Spleen (tissue), 11 donors: ENCODE results near the gene FOLR1. TPM values are rescaled to one million over a fixed set of nuclear protein-coding genes. Genes with fewer than 3 reads are reported as not detected.

Experiments used
- DNase-seq: peaks from one replicate; pipeline ENCODE4 v3.0.0-alpha.2; 2020
- H3K27ac ChIP-seq, 8 donors: fragments of 200-600 bp; sonication (generic) in 7 of 8; 1 replicate in 4 of 8; 2 replicates in 4 of 8; pipeline versions ENCODE4 v1.5.0 to v1.8.0; 2016 to 2021; ENCODE audit warnings: inconsistent platforms in 4 of 8, mild to moderate bottlenecking in 4 of 8, moderate library complexity in 1 of 8
- H3K27me3 ChIP-seq, 7 donors: fragments of 200-600 bp; sonication (generic) in 6 of 7; replicated peaks in 1 of 7; 1 replicate in 4 of 7; 2 replicates in 3 of 7; pipeline versions ENCODE4 v1.5.0 to v1.8.0; 2016 to 2021; ENCODE audit warnings: inconsistent platforms in 3 of 7, mild to moderate bottlenecking in 1 of 7
- H3K36me3 ChIP-seq, 6 donors: fragments of 200-600 bp; sonication (generic) in 5 of 6; 1 replicate in 4 of 6; 2 replicates in 2 of 6; pipeline versions ENCODE4 v1.5.0 to v1.8.0; 2016 to 2021; ENCODE audit warnings: inconsistent platforms in 2 of 6
- H3K4me1 ChIP-seq, 6 donors: fragments of 200-600 bp; sonication (generic) in 5 of 6; 1 replicate in 3 of 6; 2 replicates in 3 of 6; pipeline versions ENCODE4 v1.5.0 to v1.8.0; 2016 to 2021; ENCODE audit warnings: inconsistent platforms in 3 of 6
- H3K4me3 ChIP-seq, 8 donors: fragments of 200-600 bp; sonication (generic) in 7 of 8; 1 replicate in 4 of 8; 2 replicates in 4 of 8; pipeline versions ENCODE4 v1.5.0 to v1.8.0; 2016 to 2021; ENCODE audit warnings: inconsistent platforms in 4 of 8, mild to moderate bottlenecking in 4 of 8, moderate library complexity in 2 of 8
- H3K9me3 ChIP-seq, 8 donors: fragments of 200-600 bp; sonication (generic) in 7 of 8; 1 replicate in 4 of 8; 2 replicates in 4 of 8; pipeline versions ENCODE4 v1.5.0 to v1.8.0; 2016 to 2021; ENCODE audit warnings: inconsistent platforms in 4 of 8
- CTCF ChIP-seq, 11 experiments: fragments of 200-600 bp in 7 of 11; fragments of 450-650 bp in 4 of 11; sonication (generic) in 4 of 11; IDR thresholded peaks in 8 of 11; conservative IDR thresholded peaks in 3 of 11; 1 replicate in 7 of 11; 2 replicates in 4 of 11; pipeline versions ENCODE4 v1.4.0 to v1.8.0; 2016 to 2021; ENCODE audit warnings: antibody characterized with exemption in 11 of 11, inconsistent platforms in 4 of 11, mild to moderate bottlenecking in 1 of 11
- POLR2A ChIP-seq, 3 donors: fragments of 450-650 bp; IDR thresholded peaks; one replicate each; pipeline ENCODE4 v1.5.1; 2017; ENCODE audit warnings: antibody characterized with exemption in 3 of 3, mild to moderate bottlenecking in 1 of 3
- POLR2AphosphoS5 ChIP-seq, 3 donors: sonication (generic); formaldehyde crosslinking; IDR thresholded peaks; one replicate each; pipeline ENCODE4 v1.5.1; 2017; ENCODE audit warnings: antibody characterized with exemption in 3 of 3
- WGBS, 5 donors: extraction: QIAGEN DNeasy Blood & Tissue Kit in 3 of 5; methylation state at CpG; one replicate each; pipeline versions ENCODE4 v1.1.5 to v1.1.7; 2013 to 2018; 5-methylcytosine and 5-hydroxymethylcytosine counted together
- intact Hi-C: fragments of 100-400 bp; cut with DNase I; formaldehyde crosslinking; loops from one replicate; pipeline ENCODE4 v1.15.0; 2023; ENCODE audit warnings: low total_unique reads
- polyA plus RNA-seq, 3 donors: library from polyadenylated mRNA; stranded (reverse); fragments of 200-250 nt; gene quantifications; one replicate each; pipeline ENCODE4 v1.2.1, GENCODE V29; 2013
- total RNA-seq, 7 donors: library from RNA; depleted of rRNA in 3 of 7; stranded (reverse); fragments of >200 nt in 3 of 7; fragmentation: NEBNext Ultra II Directional in 4 of 7; extraction: Animal tissue kit (Norgen Biotek cat#: 25700) in 4 of 7; gene quantifications; one replicate each; pipeline versions ENCODE4 v1.1.0 to v1.2.1, GENCODE V29; 2016 to 2021
- donor health status: healthy with polysubstance abuse.
- donor health status: DM: no; HTN: no; CAD: no; lungs with moderate emphysema.
- donor health status: DM: no; HTN: no; CAD: no.
- donor health status: Bipolar disorder and iron deficiency.
- donor health status: healthy.
- donor health status: DM: no; HTN: no; CAD: no.
- donor health status: DM: yes; HTN: yes; CAD: no.

Gene FOLR1
- total and polyA plus RNA-seq, 10 donors, result 0.10 TPM; not detected in 9

- TF ChIP-seq CTCF (IDR thresholded peaks at IDR 0.05 in 8 of 11, conservative IDR thresholded peaks at IDR 0.05 in 3 of 11) (no peak), POLR2A (IDR thresholded peaks at IDR 0.05) (no peak), POLR2AphosphoS5 (IDR thresholded peaks at IDR 0.05) (no peak)
- intact Hi-C loops, result no loop called here
- Histone ChIP-seq H3K4me1 (peaks cover 4 to 43% (median 13%) of the 10 kb centered on the region in 6 donors), H3K4me3 (no peak overlapping the region), H3K27ac (no peak overlapping the region), H3K36me3 (peaks cover 4 to 94% (median 86%) of the 10 kb centered on the region in 6 donors), H3K27me3 (peaks cover 0 to 11% (median 6%) of the 10 kb centered on the region in 7 donors), H3K9me3 (no peaks in the 10 kb centered on the region)
- WGBS, 5 donors, result 52 to 62% (median 55%) methylated on average over 3 of the region's 3 CpGs
- DNase-seq, result peak; percentile 51
Measured at GRCh38 chr11:72234514-72234830, 42.5 kb downstream of the FOLR1 start.

GRCh38 chr11:72234920-72235319 is 43.0 kb downstream of the FOLR1 start:
- no peak for DNase-seq
- intact Hi-C loops, result no loop called here
- peaks cover 6 to 47% (median 18%) of the 10 kb centered on the region in 6 donors for H3K4me1 ChIP-seq
- no peak overlapping the region for H3K27ac ChIP-seq
- 85 to 90% (median 86%) methylated on average over 4 of the region's 4 CpGs for WGBS, 5 donors
- peaks cover 0 to 15% (median 10%) of the 10 kb centered on the region in 7 donors for H3K27me3 ChIP-seq
- no peak overlapping the region for H3K4me3 ChIP-seq
- no peak for TF ChIP-seq CTCF (IDR thresholded peaks at IDR 0.05 in 8 of 11, conservative IDR thresholded peaks at IDR 0.05 in 3 of 11)
- TF ChIP-seq POLR2AphosphoS5 (IDR thresholded peaks at IDR 0.05), result no peak
- TF ChIP-seq POLR2A (IDR thresholded peaks at IDR 0.05), result no peak
- H3K36me3 ChIP-seq, result peaks cover 4 to 89% (median 82%) of the 10 kb centered on the region in 6 donors
- H3K9me3 ChIP-seq, result no peaks in the 10 kb centered on the region

GRCh38 chr11:72235351-72236057 is 43.6 kb downstream of the FOLR1 start:
- no peak for DNase-seq
- no peak for TF ChIP-seq POLR2AphosphoS5 (IDR thresholded peaks at IDR 0.05)
- no peak for TF ChIP-seq CTCF (IDR thresholded peaks at IDR 0.05 in 8 of 11, conservative IDR thresholded peaks at IDR 0.05 in 3 of 11)
- no peak for TF ChIP-seq POLR2A (IDR thresholded peaks at IDR 0.05)
- peaks cover 11 to 53% (median 23%) of the 10 kb centered on the region in 6 donors for H3K4me1 ChIP-seq
- peaks cover 0 to 21% (median 16%) of the 10 kb centered on the region in 7 donors for H3K27me3 ChIP-seq
- H3K36me3 ChIP-seq, result peaks cover 2 to 83% (median 76%) of the 10 kb centered on the region in 6 donors
- intact Hi-C loops, result no loop called here
- WGBS, 5 donors, result 89 to 97% (median 93%) methylated on average over 8 to 17 of the region's 17 CpGs
- H3K27ac ChIP-seq, result no peak overlapping the region
- H3K4me3 ChIP-seq, result no peak overlapping the region
- H3K9me3 ChIP-seq, result no peaks in the 10 kb centered on the region

- Histone ChIP-seq H3K27me3 (peaks cover 3 to 28% (median 23%) of the 10 kb centered on the region in 7 donors), H3K27ac (no peak overlapping the region), H3K9me3 (no peaks in the 10 kb centered on the region), H3K4me1 (peaks cover 17 to 60% (median 30%) of the 10 kb centered on the region in 6 donors), H3K36me3 (peaks cover 0 to 77% (median 69%) of the 10 kb centered on the region in 6 donors), H3K4me3 (no peak overlapping the region)
- 71 to 77% (median 73%) methylated on average over 4 of the region's 4 CpGs for WGBS, 5 donors
- intact Hi-C loops, result no loop called here
- DNase-seq, result no peak
- TF ChIP-seq CTCF (IDR thresholded peaks at IDR 0.05 in 8 of 11, conservative IDR thresholded peaks at IDR 0.05 in 3 of 11) (no peak), POLR2AphosphoS5 (IDR thresholded peaks at IDR 0.05) (no peak), POLR2A (IDR thresholded peaks at IDR 0.05) (no peak)
Measured at GRCh38 chr11:72236083-72236697, 44.2 kb downstream of the FOLR1 start.
